HepG2 (cell line): Measurements from ENCODE around the gene TMEM135. TPM values are rescaled to one million over a fixed set of nuclear protein-coding genes. Genes with fewer than 3 reads are reported as not detected.

ENCODE experiments used
- ATAC-seq: fragments of 200-7000 bp; cut with Tn5 transposase; 3 replicates; pipeline ENCODE4 v1.9.1; 2020; ENCODE audit warnings: mild to moderate bottlenecking, moderate library complexity
- BruUV-seq: library from RNA; stranded (reverse); fragments of 400-500 nt; replicated peaks from 2 replicates; lab custom pipeline; 2021; lab: Mats Ljungman, UMichigan
- CTCF ChIA-PET: fragments of 300-600 bp; formaldehyde crosslinking; extraction: SDS; loops from one replicate; lab custom pipeline; 2021; ENCODE audit warnings: low total read pairs, inconsistent platforms, low intra/inter-chr PET ratio; lab: Yijun Ruan, JAX
- POLR2A ChIA-PET: fragments of 350-600 bp; sonication (Branson Sonifier 250); formaldehyde crosslinking; loops from one replicate; lab custom pipeline; 2020; ENCODE audit warnings: antibody characterized with exemption, inconsistent platforms; lab: Yijun Ruan, JAX
- DNase-seq: peaks from one replicate; pipeline ENCODE4 v3.0.0-alpha.2; 2015; ENCODE audit warnings: low spot score
- FAIRE-seq: peaks from 3 replicates; lab custom pipeline; 2011; peaks lifted over from hg19 to GRCh38; lab: Jason Lieb, UNC
- H2AFZ ChIP-seq: one replicate; pipeline ENCODE4 v1.6.1; 2011; ENCODE audit warnings: low read length, inconsistent platforms
- H3K27ac ChIP-seq: fragments of 300-600 bp; 3 replicates; pipeline ENCODE4 v1.8.0; 2011; ENCODE audit warnings: mixed run types, mild to moderate bottlenecking, mixed read lengths, low read length, inconsistent platforms; ENCODE audit not compliant: insufficient read depth; ENCODE audit errors: extremely low read length
- H3K27me3 ChIP-seq, 2 experiments: fragments of 200-600 bp in 1 of 2; 2 replicates in 1 of 2; 3 replicates in 1 of 2; pipeline versions ENCODE4 v1.6.0 to v1.8.0; 2011; ENCODE audit warnings: low read length in 2 of 2, mild to moderate bottlenecking in 2 of 2, moderate library complexity in 2 of 2, inconsistent platforms in 1 of 2; ENCODE audit not compliant: insufficient read depth in 2 of 2, control insufficient read depth in 1 of 2
- H3K36me3 ChIP-seq, 2 experiments: fragments of 200-600 bp in 1 of 2; replicated peaks in 1 of 2; 2 replicates in 1 of 2; 3 replicates in 1 of 2; pipeline versions ENCODE4 v1.5.1 to v1.8.0; 2011; ENCODE audit warnings: low read length in 2 of 2, inconsistent platforms in 1 of 2; ENCODE audit not compliant: insufficient read depth in 2 of 2, control insufficient read depth in 1 of 2
- H3K4me1 ChIP-seq: 2 replicates; pipeline ENCODE4 v1.5.1; 2012; ENCODE audit warnings: low read length, inconsistent platforms; ENCODE audit not compliant: insufficient read depth
- H3K4me2 ChIP-seq: 2 replicates; pipeline ENCODE4 v1.6.0; 2011; ENCODE audit warnings: low read depth, low read length, inconsistent platforms
- H3K4me3 ChIP-seq, 3 experiments: fragments of 200-600 bp in 1 of 3; sonication (generic), shearing (Covaris generic) in 1 of 3; replicated peaks in 1 of 3; 2 replicates each; pipeline ENCODE4 v1.5.1; 2011 to 2016; ENCODE audit warnings: low read length in 3 of 3, inconsistent platforms in 2 of 3, low read depth in 2 of 3, mild to moderate bottlenecking in 2 of 3, control low read depth in 1 of 3, mixed read lengths in 1 of 3; ENCODE audit not compliant: insufficient read depth in 1 of 3
- H3K79me2 ChIP-seq: one replicate; pipeline ENCODE4 v1.6.1; 2011; ENCODE audit warnings: low read length, inconsistent platforms; ENCODE audit not compliant: insufficient read depth
- H3K9ac ChIP-seq: 2 replicates; pipeline ENCODE4 v1.6.0; 2011; ENCODE audit warnings: mild to moderate bottlenecking, low read depth, low read length, inconsistent platforms; ENCODE audit not compliant: insufficient read depth
- H3K9me3 ChIP-seq: 2 replicates; pipeline ENCODE4 v1.5.1; 2012; ENCODE audit warnings: mild to moderate bottlenecking, low read length
- H4K20me1 ChIP-seq: 2 replicates; pipeline ENCODE4 v1.6.0; 2011; ENCODE audit warnings: inconsistent platforms, mild to moderate bottlenecking, low read length, moderate library complexity; ENCODE audit not compliant: insufficient read depth
- BORCS8-MEF2B ChIP-seq: sonication (generic); formaldehyde crosslinking; IDR thresholded peaks from 2 replicates; pipeline ENCODE4 v1.8.0; 2022; ENCODE audit warnings: mild to moderate bottlenecking, missing genetic modification reagents
- CHD4 ChIP-seq: fragments of 200-600 bp; sonication (generic); IDR thresholded peaks from 2 replicates; pipeline ENCODE4 v1.7.0; 2017; ENCODE audit warnings: mild to moderate bottlenecking, low read length, borderline replicate concordance
- ELF3 ChIP-seq: IDR thresholded peaks from 2 replicates; pipeline ENCODE4 v1.6.1; 2016; ENCODE audit warnings: missing genetic modification reagents, missing compliant biosample characterization
- FOXO1 ChIP-seq: sonication (generic); formaldehyde crosslinking; IDR thresholded peaks from 2 replicates; pipeline ENCODE4 v1.4.0; 2020; ENCODE audit warnings: missing genetic modification reagents
- NKX3-1 ChIP-seq: sonication (generic); formaldehyde crosslinking; IDR thresholded peaks from 2 replicates; pipeline ENCODE4 v1.5.0; 2020; ENCODE audit warnings: missing genetic modification reagents
- NONO ChIP-seq, 2 experiments: fragments of 450-650 bp in 1 of 2; sonication (generic) in 1 of 2; formaldehyde crosslinking in 1 of 2; IDR thresholded peaks in 1 of 2; conservative IDR thresholded peaks in 1 of 2; 2 replicates each; pipeline versions ENCODE4 v1.6.1 to v1.8.0; 2017 to 2022; ENCODE audit warnings: mild to moderate bottlenecking in 1 of 2, missing genetic modification reagents in 1 of 2, moderate library complexity in 1 of 2
- POGZ ChIP-seq: sonication (generic); formaldehyde crosslinking; IDR thresholded peaks from 2 replicates; pipeline ENCODE4 v1.4.0; 2020; ENCODE audit warnings: mild to moderate bottlenecking, missing genetic modification reagents
- REPIN1 ChIP-seq: sonication (generic); formaldehyde crosslinking; IDR thresholded peaks from 2 replicates; pipeline ENCODE4 v1.8.0; 2022; ENCODE audit warnings: missing genetic modification reagents, low read depth, mild to moderate bottlenecking, borderline replicate concordance
- SIX4 ChIP-seq: sonication (generic); formaldehyde crosslinking; IDR thresholded peaks from 2 replicates; pipeline ENCODE4 v1.4.0; 2020; ENCODE audit warnings: missing genetic modification reagents
- WIZ ChIP-seq: sonication (generic); formaldehyde crosslinking; IDR thresholded peaks from 2 replicates; pipeline ENCODE4 v1.5.1; 2020; ENCODE audit warnings: mild to moderate bottlenecking, missing genetic modification reagents
- ZMYM4 ChIP-seq: sonication (generic); formaldehyde crosslinking; IDR thresholded peaks from 2 replicates; pipeline ENCODE4 v1.8.1; 2023; ENCODE audit warnings: mild to moderate bottlenecking, missing genetic modification reagents
- ZNF331 ChIP-seq: sonication (generic); formaldehyde crosslinking; IDR thresholded peaks from 2 replicates; pipeline ENCODE4 v1.4.0; 2020; ENCODE audit warnings: missing genetic modification reagents
- ZNF615 ChIP-seq: sonication (generic); formaldehyde crosslinking; IDR thresholded peaks from 2 replicates; pipeline ENCODE4 v1.5.0; 2020; ENCODE audit warnings: mild to moderate bottlenecking, missing genetic modification reagents, borderline replicate concordance
- ZNF780A ChIP-seq: sonication (generic); formaldehyde crosslinking; IDR thresholded peaks from 2 replicates; pipeline ENCODE4 v1.8.0; 2022; ENCODE audit warnings: mild to moderate bottlenecking, missing genetic modification reagents, moderate library complexity
- WGBS: methylation state at CpG from one replicate; pipeline ENCODE4 v1.1.6; 2017; ENCODE audit warnings: low lambda C conversion rate; 5-methylcytosine and 5-hydroxymethylcytosine counted together
- in situ Hi-C: cut with HindIII; loops from 2 replicates; pipeline ENCODE4 v1.10.0; 2017; ENCODE audit warnings: low pct_unique_long_range_greater_than_20kb; ENCODE audit not compliant: extremely low pct_ligation_motif_present
- intact Hi-C: fragments of 100-400 bp; cut with micrococcal nuclease; formaldehyde crosslinking; loops from one replicate; pipeline ENCODE4 v1.10.0; 2022; ENCODE audit not compliant: unreplicated experiment
- polyA plus RNA-seq, 8 experiments: library from polyadenylated mRNA; depleted of rRNA in 3 of 8; stranded (reverse) in 7 of 8; unstranded in 1 of 8; fragments of >200 nt; fragmentation: Illumina TruSeq in 4 of 8; extraction: Trizol in 4 of 8; gene quantifications; 2 replicates each; pipeline versions ENCODE4 v1.2.1 to v1.2.3, GENCODE V29; 2011 to 2016; ENCODE audit warnings: low read depth in 4 of 8, missing spikeins in 1 of 8, mixed read lengths in 1 of 8; ENCODE audit not compliant: insufficient read depth in 1 of 8
- total RNA-seq, 5 experiments: library from RNA; depleted of rRNA; stranded (reverse); fragments of >200 nt; fragmentation: Illumina TruSeq; extraction: Trizol; gene quantifications; 2 replicates each; pipeline ENCODE4 v1.2.3, GENCODE V29; 2016; ENCODE audit warnings: low read depth in 1 of 5
- TF ChIP-seq, protein P1 (sequence below): sonication (generic); formaldehyde crosslinking; IDR thresholded peaks from 2 replicates; pipeline ENCODE4 v1.5.0; 2020; ENCODE audit warnings: missing genetic modification reagents, mild to moderate bottlenecking, borderline replicate concordance
- TF ChIP-seq, protein P2 (sequence below): sonication (generic); formaldehyde crosslinking; IDR thresholded peaks from 2 replicates; pipeline ENCODE4 v1.4.0; 2020; ENCODE audit warnings: low read depth, mild to moderate bottlenecking, missing genetic modification reagents
- TF ChIP-seq, protein P3 (sequence below): sonication (generic); formaldehyde crosslinking; IDR thresholded peaks from 2 replicates; pipeline ENCODE4 v1.4.0; 2020; ENCODE audit warnings: mild to moderate bottlenecking, missing genetic modification reagents
- TF ChIP-seq, protein P4 (sequence below): sonication (generic); formaldehyde crosslinking; IDR thresholded peaks from 2 replicates; pipeline ENCODE4 v1.8.0; 2022; ENCODE audit warnings: missing genetic modification reagents, mild to moderate bottlenecking, inconsistent platforms, borderline replicate concordance

The TMEM135 gene
- total and polyA plus RNA-seq, 2 of the 13 experiments (the other 11 are each of a cell fraction or from before 2014, with no cell fraction given): 36.6 to 88.9 TPM

DNA sequence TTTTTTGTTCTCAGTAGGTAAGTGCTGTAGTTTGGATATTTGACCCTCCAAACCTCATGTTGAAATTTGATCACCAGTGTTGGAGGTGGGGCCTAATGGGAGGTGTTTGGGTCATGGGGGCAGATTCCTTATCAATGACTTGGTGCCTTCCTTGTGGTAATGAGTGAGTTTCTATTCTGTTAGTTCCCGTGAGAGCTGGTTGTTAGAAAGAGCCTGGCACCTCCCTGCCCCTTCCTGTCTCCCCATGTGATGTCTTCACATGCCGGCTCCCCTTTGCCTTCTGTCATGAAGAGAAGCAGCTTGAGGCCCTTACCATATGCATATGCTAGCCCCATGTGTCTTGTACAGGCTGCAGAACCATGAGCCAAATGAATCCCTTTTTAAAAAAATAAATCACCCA lies 138.3 kb downstream of the TMEM135 start:
- POLR2A ChIA-PET: no interaction called here
- TF ChIP-seq POGZ (CRISPR knock-in tag) (peak; percentile 35; the same call in 1 of the 2 replicates), ZNF615 (CRISPR knock-in tag) (no peak), NONO (IDR thresholded peaks at IDR 0.05) (no peak), NONO (CRISPR knock-in tag; conservative IDR thresholded peaks at IDR 0.05) (no peak), CHD4 (no peak), WIZ (no peak), REPIN1 (no peak), ZMYM4 (CRISPR knock-in tag) (peak; percentile 23; the same call in 1 of the 2 replicates), NKX3-1 (CRISPR knock-in tag) (no peak), ELF3 (CRISPR knock-in tag) (no peak), ZNF780A (CRISPR knock-in tag) (no peak), FOXO1 (CRISPR knock-in tag) (no peak), SIX4 (CRISPR knock-in tag) (0 out of 2 replicates have a peak, but pooled peaks have one; percentile 41), BORCS8-MEF2B (CRISPR knock-in tag) (no peak), ZNF331 (CRISPR knock-in tag) (no peak)
- TF ChIP-seq, protein P1, sequence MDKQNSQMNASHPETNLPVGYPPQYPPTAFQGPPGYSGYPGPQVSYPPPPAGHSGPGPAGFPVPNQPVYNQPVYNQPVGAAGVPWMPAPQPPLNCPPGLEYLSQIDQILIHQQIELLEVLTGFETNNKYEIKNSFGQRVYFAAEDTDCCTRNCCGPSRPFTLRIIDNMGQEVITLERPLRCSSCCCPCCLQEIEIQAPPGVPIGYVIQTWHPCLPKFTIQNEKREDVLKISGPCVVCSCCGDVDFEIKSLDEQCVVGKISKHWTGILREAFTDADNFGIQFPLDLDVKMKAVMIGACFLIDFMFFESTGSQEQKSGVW (CRISPR knock-in tag): no peak
- TF ChIP-seq, protein P2, sequence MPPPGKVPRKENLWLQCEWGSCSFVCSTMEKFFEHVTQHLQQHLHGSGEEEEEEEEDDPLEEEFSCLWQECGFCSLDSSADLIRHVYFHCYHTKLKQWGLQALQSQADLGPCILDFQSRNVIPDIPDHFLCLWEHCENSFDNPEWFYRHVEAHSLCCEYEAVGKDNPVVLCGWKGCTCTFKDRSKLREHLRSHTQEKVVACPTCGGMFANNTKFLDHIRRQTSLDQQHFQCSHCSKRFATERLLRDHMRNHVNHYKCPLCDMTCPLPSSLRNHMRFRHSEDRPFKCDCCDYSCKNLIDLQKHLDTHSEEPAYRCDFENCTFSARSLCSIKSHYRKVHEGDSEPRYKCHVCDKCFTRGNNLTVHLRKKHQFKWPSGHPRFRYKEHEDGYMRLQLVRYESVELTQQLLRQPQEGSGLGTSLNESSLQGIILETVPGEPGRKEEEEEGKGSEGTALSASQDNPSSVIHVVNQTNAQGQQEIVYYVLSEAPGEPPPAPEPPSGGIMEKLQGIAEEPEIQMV (CRISPR knock-in tag): no peak
- TF ChIP-seq, protein P3, sequence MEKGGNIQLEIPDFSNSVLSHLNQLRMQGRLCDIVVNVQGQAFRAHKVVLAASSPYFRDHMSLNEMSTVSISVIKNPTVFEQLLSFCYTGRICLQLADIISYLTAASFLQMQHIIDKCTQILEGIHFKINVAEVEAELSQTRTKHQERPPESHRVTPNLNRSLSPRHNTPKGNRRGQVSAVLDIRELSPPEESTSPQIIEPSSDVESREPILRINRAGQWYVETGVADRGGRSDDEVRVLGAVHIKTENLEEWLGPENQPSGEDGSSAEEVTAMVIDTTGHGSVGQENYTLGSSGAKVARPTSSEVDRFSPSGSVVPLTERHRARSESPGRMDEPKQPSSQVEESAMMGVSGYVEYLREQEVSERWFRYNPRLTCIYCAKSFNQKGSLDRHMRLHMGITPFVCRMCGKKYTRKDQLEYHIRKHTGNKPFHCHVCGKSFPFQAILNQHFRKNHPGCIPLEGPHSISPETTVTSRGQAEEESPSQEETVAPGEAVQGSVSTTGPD: no peak
- TF ChIP-seq, protein P4, sequence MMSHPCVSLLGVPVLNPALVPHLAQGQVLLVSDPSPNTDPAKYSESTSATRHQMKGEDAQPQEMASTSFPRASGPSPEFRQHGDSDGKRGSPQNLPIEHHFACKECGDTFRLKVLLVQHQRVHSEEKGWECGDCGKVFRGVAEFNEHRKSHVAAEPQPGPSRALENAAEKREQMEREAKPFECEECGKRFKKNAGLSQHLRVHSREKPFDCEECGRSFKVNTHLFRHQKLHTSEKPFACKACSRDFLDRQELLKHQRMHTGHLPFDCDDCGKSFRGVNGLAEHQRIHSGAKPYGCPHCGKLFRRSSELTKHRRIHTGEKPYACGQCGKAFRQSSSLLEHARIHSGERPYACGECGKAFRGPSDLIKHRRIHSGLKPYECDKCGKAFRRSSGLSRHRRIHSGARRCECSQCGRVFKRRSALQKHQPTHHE (CRISPR knock-in tag): no peak
- Histone ChIP-seq H3K36me3 (peaks cover 4 to 23% of the 10 kb centered on the region in 2 experiments; a peak in 3 of 5 replicates), H3K27me3 (no peaks in the 10 kb centered on the region), H3K4me2 (no peak overlapping the region), H3K4me3 (no peak overlapping the region), H3K4me1 (peaks cover 46% of the 10 kb centered on the region), H2AFZ (no peak overlapping the region), H3K27ac (no peak overlapping the region), H3K9me3 (no peaks in the 10 kb centered on the region), H3K9ac (no peak overlapping the region), H3K79me2 (peaks cover 18% of the 10 kb centered on the region), H4K20me1 (no peaks in the 10 kb centered on the region; the same call in 1 of the 2 replicates)
- intact Hi-C loops: no loop called here
- CTCF ChIA-PET: no interaction called here
- no TSS peak for BruUV-seq
- no peak for FAIRE-seq
- in situ Hi-C loops: no loop called here
- no peak for DNase-seq
- no peak for ATAC-seq
- 90% methylated on average over 1 of the region's 2 CpGs for WGBS
